H1 (cell line): ENCODE measurements around the gene DYSF. TPM values are rescaled to one million over a fixed set of nuclear protein-coding genes. Genes with fewer than 3 reads are reported as not detected.

Experiments
- CTCF ChIA-PET: fragments of 300-600 bp; sonication (Branson Sonifier 250); formaldehyde crosslinking; loops from one replicate; lab custom pipeline; 2021; ENCODE audit not compliant: partially characterized antibody; lab: Charles Lee
- POLR2A ChIA-PET: fragments of 300-600 bp; sonication (Branson Sonifier 250); formaldehyde crosslinking; loops from one replicate; lab custom pipeline; 2021; ENCODE audit warnings: inconsistent platforms; ENCODE audit not compliant: partially characterized antibody; lab: Charles Lee
- DNase-seq, 2 experiments: peaks; one replicate each; pipeline versions ENCODE4 v3.0.0 to v3.0.0-alpha.2; 2010 to 2022; ENCODE audit warnings: low spot score in 2 of 2, low read depth in 1 of 2, mixed read lengths in 1 of 2
- FAIRE-seq: peaks from 2 replicates; lab custom pipeline; 2011; peaks lifted over from hg19 to GRCh38; lab: Jason Lieb, UNC
- H2AFZ ChIP-seq: 2 replicates; pipeline ENCODE4 v1.8.1; 2012; ENCODE audit warnings: low read length, inconsistent platforms
- H2AK5ac ChIP-seq: 2 replicates; pipeline ENCODE4 v1.6.1; 2013; ENCODE audit warnings: low read depth, low read length
- H2BK120ac ChIP-seq: replicated peaks from 2 replicates; pipeline ENCODE3; 2013; ENCODE audit warnings: low read depth, low read length, inconsistent platforms
- H2BK12ac ChIP-seq: 2 replicates; pipeline ENCODE4 v1.6.1; 2013; ENCODE audit warnings: low read depth, low read length
- H2BK15ac ChIP-seq: 2 replicates; pipeline ENCODE4 v1.6.1; 2013; ENCODE audit warnings: low read length
- H2BK20ac ChIP-seq: 2 replicates; pipeline ENCODE4 v1.6.1; 2013; ENCODE audit warnings: low read length
- H2BK5ac ChIP-seq: 2 replicates; pipeline ENCODE4 v1.6.1; 2013; ENCODE audit warnings: low read depth, low read length
- H3K14ac ChIP-seq: 2 replicates; pipeline ENCODE4 v1.6.1; 2013; ENCODE audit warnings: inconsistent platforms; ENCODE audit not compliant: insufficient read length
- H3K18ac ChIP-seq: 2 replicates; pipeline ENCODE4 v1.6.1; 2013; ENCODE audit warnings: low read length; ENCODE audit errors: extremely low read depth
- H3K23ac ChIP-seq: 2 replicates; pipeline ENCODE4 v1.6.1; 2013; ENCODE audit warnings: inconsistent platforms; ENCODE audit not compliant: insufficient read length
- H3K23me2 ChIP-seq: 2 replicates; pipeline ENCODE4 v1.6.1; 2013; ENCODE audit warnings: low read depth, low read length
- H3K27ac ChIP-seq: 2 replicates; pipeline ENCODE4 v1.6.1; 2011; ENCODE audit warnings: low read depth, low read length, inconsistent platforms
- H3K27me3 ChIP-seq, 4 experiments: replicated peaks in 1 of 4; 1 replicate in 1 of 4; 2 replicates in 3 of 4; pipeline versions ENCODE4 v1.6.1 to v1.8.1; 2011 to 2013; ENCODE audit warnings: low read length in 3 of 4, mild to moderate bottlenecking in 3 of 4, inconsistent platforms in 2 of 4, mixed read lengths in 2 of 4, moderate library complexity in 1 of 4; ENCODE audit not compliant: control insufficient read depth in 3 of 4, insufficient read depth in 3 of 4; ENCODE audit errors: extremely low read depth in 1 of 4
- H3K36me3 ChIP-seq, 4 experiments: 2 replicates each; pipeline versions ENCODE4 v1.6.1 to v1.8.1; 2011 to 2013; ENCODE audit warnings: mild to moderate bottlenecking in 4 of 4, low read length in 3 of 4, moderate library complexity in 2 of 4, control low read depth in 1 of 4, inconsistent platforms in 1 of 4; ENCODE audit not compliant: insufficient read depth in 4 of 4, control insufficient read depth in 2 of 4
- H3K4ac ChIP-seq: replicated peaks from 2 replicates; pipeline ENCODE3; 2013; ENCODE audit warnings: low read length, low read depth, mixed read lengths, inconsistent platforms; ENCODE audit not compliant: insufficient read length
- H3K4me1 ChIP-seq, 4 experiments: replicated peaks in 1 of 4; 1 replicate in 1 of 4; 2 replicates in 3 of 4; pipeline versions ENCODE4 v1.6.1 to v1.8.1; 2011 to 2013; ENCODE audit warnings: low read length in 3 of 4, inconsistent platforms in 2 of 4, mixed read lengths in 1 of 4; ENCODE audit not compliant: insufficient read depth in 4 of 4, control insufficient read depth in 3 of 4
- H3K4me2 ChIP-seq, 2 experiments: 2 replicates each; pipeline versions ENCODE4 v1.6.1 to v1.8.1; 2011 to 2013; ENCODE audit warnings: low read depth in 2 of 2, low read length in 2 of 2, control low read depth in 1 of 2, inconsistent platforms in 1 of 2, mild to moderate bottlenecking in 1 of 2; ENCODE audit not compliant: insufficient read depth in 1 of 2
- H3K4me3 ChIP-seq, 4 experiments: fragments of 200-600, 300-600 bp in 1 of 4; sonication (generic), shearing (Covaris generic), sonication (Bioruptor Twin) in 1 of 4; 2 replicates each; pipeline versions ENCODE4 v1.5.1 to v1.8.1; 2011 to 2016; ENCODE audit warnings: low read length in 4 of 4, low read depth in 3 of 4, control low read depth in 2 of 4, inconsistent platforms in 2 of 4, mild to moderate bottlenecking in 2 of 4, mixed read lengths in 1 of 4, moderate library complexity in 1 of 4; ENCODE audit not compliant: insufficient read depth in 2 of 4; ENCODE audit errors: extremely low read depth in 1 of 4
- H3K56ac ChIP-seq: replicated peaks from 2 replicates; pipeline ENCODE3; 2013; ENCODE audit warnings: low read depth, mild to moderate bottlenecking, mixed read lengths, low read length, inconsistent platforms; ENCODE audit not compliant: insufficient read length
- H3K79me1 ChIP-seq: 2 replicates; pipeline ENCODE4 v1.6.1; 2013; ENCODE audit warnings: low read depth, low read length, control low read depth
- H3K79me2 ChIP-seq, 2 experiments: 2 replicates each; pipeline versions ENCODE4 v1.6.1 to v1.8.1; 2012 to 2013; ENCODE audit warnings: low read length in 2 of 2, mild to moderate bottlenecking in 2 of 2, inconsistent platforms in 1 of 2; ENCODE audit not compliant: insufficient read depth in 2 of 2, control insufficient read depth in 1 of 2
- H3K9ac ChIP-seq, 4 experiments: replicated peaks in 1 of 4; 1 replicate in 1 of 4; 2 replicates in 3 of 4; pipeline versions ENCODE4 v1.6.1 to v1.8.1; 2011 to 2013; ENCODE audit warnings: low read depth in 3 of 4, low read length in 3 of 4, control low read depth in 2 of 4, mild to moderate bottlenecking in 2 of 4, moderate library complexity in 2 of 4, inconsistent platforms in 1 of 4; ENCODE audit errors: extremely low read depth in 1 of 4
- H3K9me3 ChIP-seq, 2 experiments: 2 replicates each; pipeline versions ENCODE4 v1.6.1 to v1.8.1; 2012 to 2013; ENCODE audit warnings: mild to moderate bottlenecking in 2 of 2, moderate library complexity in 2 of 2, control low read depth in 1 of 2, inconsistent platforms in 1 of 2, low read depth in 1 of 2, low read length in 1 of 2, mixed read lengths in 1 of 2; ENCODE audit not compliant: insufficient read depth in 2 of 2
- H4K20me1 ChIP-seq, 2 experiments: replicated peaks in 1 of 2; 2 replicates each; pipeline versions ENCODE3 to v1.8.1; 2011 to 2013; ENCODE audit warnings: inconsistent platforms in 2 of 2, low read length in 2 of 2, mild to moderate bottlenecking in 1 of 2; ENCODE audit not compliant: insufficient read depth in 2 of 2, control insufficient read depth in 1 of 2
- H4K5ac ChIP-seq: 2 replicates; pipeline ENCODE4 v1.6.1; 2013; ENCODE audit warnings: low read length, low read depth, mixed read lengths, inconsistent platforms; ENCODE audit not compliant: insufficient read length
- H4K8ac ChIP-seq: 2 replicates; pipeline ENCODE4 v1.8.0; 2013; ENCODE audit warnings: mild to moderate bottlenecking, moderate library complexity, low read length, inconsistent platforms; ENCODE audit not compliant: insufficient read depth; ENCODE audit errors: extremely low read depth
- H4K91ac ChIP-seq: replicated peaks from 2 replicates; pipeline ENCODE3; 2013; ENCODE audit warnings: low read length, mixed read lengths, inconsistent platforms; ENCODE audit not compliant: insufficient read length
- ASH2L ChIP-seq: fragments of 200-600, 300-600 bp; sonication (generic); IDR thresholded peaks from one replicate; pipeline ENCODE4 v1.7.1; 2017; ENCODE audit warnings: low read length
- ATF2 ChIP-seq: IDR thresholded peaks from 2 replicates; pipeline ENCODE4 v1.6.1; 2012; ENCODE audit warnings: low read length, inconsistent platforms
- BCL11A ChIP-seq, 2 experiments: IDR thresholded peaks; one replicate each; pipeline ENCODE4 v1.6.1; 2011; ENCODE audit warnings: low read depth in 2 of 2, low read length in 2 of 2, mild to moderate bottlenecking in 2 of 2
- CTCF ChIP-seq, 3 experiments: IDR thresholded peaks; 1 replicate in 2 of 3; 2 replicates in 1 of 3; pipeline versions ENCODE4 v1.5.1 to v1.6.1; 2011; ENCODE audit warnings: low read length in 3 of 3, mild to moderate bottlenecking in 3 of 3, inconsistent platforms in 2 of 3, low read depth in 1 of 3, moderate library complexity in 1 of 3; ENCODE audit not compliant: insufficient read depth in 1 of 3; ENCODE audit errors: control extremely low read depth in 1 of 3
- PHF8 ChIP-seq: fragments of 200-600 bp; sonication (generic); conservative IDR thresholded peaks from 2 replicates; pipeline ENCODE4 v1.7.1; 2012; ENCODE audit warnings: low read depth, mild to moderate bottlenecking, inconsistent platforms, low read length, moderate library complexity
- POLR2AphosphoS5 ChIP-seq: IDR thresholded peaks from 2 replicates; pipeline ENCODE4 v1.6.1; 2011; ENCODE audit warnings: low read depth, low read length
- SP4 ChIP-seq: IDR thresholded peaks from 2 replicates; pipeline ENCODE4 v1.6.1; 2012; ENCODE audit warnings: low read length, inconsistent platforms
- WGBS, 2 experiments: shearing (Covaris generic) in 1 of 2; methylation state at CpG; one replicate each; pipeline versions ENCODE4 v1.1.6 to v1.1.7; 2013 to 2015; ENCODE audit warnings: low lambda C conversion rate in 2 of 2, mixed read lengths in 2 of 2, inconsistent platforms in 1 of 2, low coverage in 1 of 2, missing lambda C conversion rate in 1 of 2; ENCODE audit not compliant: insufficient replicate concordance in 2 of 2, insufficient coverage in 1 of 2, insufficient read length in 1 of 2; ENCODE audit errors: extremely low coverage in 1 of 2, missing lambda C conversion rate in 1 of 2; 5-methylcytosine and 5-hydroxymethylcytosine counted together
- polyA plus RNA-seq, 7 experiments: library from polyadenylated mRNA; depleted of rRNA in 3 of 7; stranded (reverse) in 5 of 7; unstranded in 2 of 7; fragments of >200 nt in 5 of 7; fragments of 200-250 nt in 2 of 7; gene quantifications; 1 replicate in 5 of 7; 2 replicates in 1 of 7; 4 replicates in 1 of 7; pipeline versions ENCODE4 v1.2.1 to v1.2.3, GENCODE V29; 2011 to 2013; ENCODE audit warnings: missing spikeins in 2 of 7, mixed read lengths in 2 of 7
- total RNA-seq: library from RNA; stranded (reverse); fragmentation: NEBNext Ultra II Directional; extraction: Animal tissue kit (Norgen Biotek cat#: 25700); gene quantifications from 2 replicates; pipeline ENCODE4 v1.2.1, GENCODE V29; 2021
- TF ChIP-seq, protein P1 (sequence below): IDR thresholded peaks from 2 replicates; pipeline ENCODE4 v1.6.1; 2011; ENCODE audit warnings: low read length, improper control_type of control experiment
- TF ChIP-seq, protein P2 (sequence below): IDR thresholded peaks from 2 replicates; pipeline ENCODE4 v1.6.1; 2012; ENCODE audit warnings: inconsistent platforms

Gene DYSF
- total and polyA plus RNA-seq, 2 of the 8 experiments (the other 6 are each of a cell fraction or from before 2014, with no cell fraction given) = 5.8 to 7.1 TPM

- Histone ChIP-seq H4K20me1 (no peaks in the 10 kb centered on the region), H2BK20ac (no peak overlapping the region), H3K79me2 (no peaks in the 10 kb centered on the region), H2AK5ac (no peak overlapping the region), H3K9ac (no peak overlapping the region), H3K79me1 (no peaks in the 10 kb centered on the region), H3K27me3 (no peaks in the 10 kb centered on the region), H2BK5ac (no peak overlapping the region), H2AFZ (no peak overlapping the region), H2BK15ac (no peak overlapping the region), H3K56ac (no peak overlapping the region), H3K23ac (no peak overlapping the region), H3K14ac (no peak overlapping the region), H3K36me3 (no peaks in the 10 kb centered on the region), H4K8ac (no peak overlapping the region), H3K4me1 (no peaks in the 10 kb centered on the region), H4K91ac (no peak overlapping the region), H2BK120ac (no peak overlapping the region), H3K9me3 (no peaks in the 10 kb centered on the region), H3K18ac (no peak overlapping the region), H2BK12ac (no peak overlapping the region), H3K4ac (no peak overlapping the region), H3K4me3 (no peak overlapping the region), H3K27ac (no peak overlapping the region), H4K5ac (no peak overlapping the region), H3K4me2 (no peak overlapping the region), H3K23me2 (peaks cover 2% of the 10 kb centered on the region; the same call in 1 of the 2 replicates)
- CTCF ChIA-PET = no interaction called here
- FAIRE-seq = no peak
- DNase-seq = no peak
- POLR2A ChIA-PET = no interaction called here
- 70% methylated on average over 4 of the region's 4 CpGs; no CpG with 5 or more reads in 1 of the 2 experiments for WGBS, 2 experiments
- TF ChIP-seq SP4 = no peak
- no peak for TF ChIP-seq ASH2L
- TF ChIP-seq, protein P1, sequence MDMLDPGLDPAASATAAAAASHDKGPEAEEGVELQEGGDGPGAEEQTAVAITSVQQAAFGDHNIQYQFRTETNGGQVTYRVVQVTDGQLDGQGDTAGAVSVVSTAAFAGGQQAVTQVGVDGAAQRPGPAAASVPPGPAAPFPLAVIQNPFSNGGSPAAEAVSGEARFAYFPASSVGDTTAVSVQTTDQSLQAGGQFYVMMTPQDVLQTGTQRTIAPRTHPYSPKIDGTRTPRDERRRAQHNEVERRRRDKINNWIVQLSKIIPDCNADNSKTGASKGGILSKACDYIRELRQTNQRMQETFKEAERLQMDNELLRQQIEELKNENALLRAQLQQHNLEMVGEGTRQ = no peak
- TF ChIP-seq PHF8 = no peak
- TF ChIP-seq CTCF (IDR thresholded peaks at IDR 0.05; ENCODE audit: control extremely low read depth in 1 of 3, insufficient read depth in 1 of 3, low read depth in 1 of 3, low read length in 3 of 3) = no peak
- TF ChIP-seq POLR2AphosphoS5 = no peak
- TF ChIP-seq, protein P2, sequence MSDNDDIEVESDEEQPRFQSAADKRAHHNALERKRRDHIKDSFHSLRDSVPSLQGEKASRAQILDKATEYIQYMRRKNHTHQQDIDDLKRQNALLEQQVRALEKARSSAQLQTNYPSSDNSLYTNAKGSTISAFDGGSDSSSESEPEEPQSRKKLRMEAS = no peak
- TF ChIP-seq BCL11A (IDR thresholded peaks at IDR 0.05; ENCODE audit: low read depth in 2 of 2, low read length in 2 of 2) = no peak
- TF ChIP-seq ATF2 = no peak
Measured at GRCh38 chr2:71679491-71679890, 226.1 kb downstream of the DYSF start.
